GM21447 (cell line): ENCODE data around the gene KRT27.

Source experiments
- ATAC-seq: cut with Tn5 transposase; IDR thresholded peaks from one replicate; pipeline ENCODE4 v1.9.1; 2021; ENCODE audit not compliant: unreplicated experiment

Gene KRT27

GRCh38 chr17:40810494-40810893, 28.1 kb upstream of the KRT27 start:
- no peak for ATAC-seq

GRCh38 chr17:40809721-40810421, 27.5 kb upstream of the KRT27 start:
- no peak for ATAC-seq

GRCh38 chr17:40806131-40806530, 23.8 kb upstream of the KRT27 start:
- no peak for ATAC-seq

- ATAC-seq = no peak
Measured at GRCh38 chr17:40803617-40804082, 21.3 kb upstream of the KRT27 start.

- ATAC-seq = no peak
Measured at GRCh38 chr17:40801157-40801556, 18.8 kb upstream of the KRT27 start.

DNA sequence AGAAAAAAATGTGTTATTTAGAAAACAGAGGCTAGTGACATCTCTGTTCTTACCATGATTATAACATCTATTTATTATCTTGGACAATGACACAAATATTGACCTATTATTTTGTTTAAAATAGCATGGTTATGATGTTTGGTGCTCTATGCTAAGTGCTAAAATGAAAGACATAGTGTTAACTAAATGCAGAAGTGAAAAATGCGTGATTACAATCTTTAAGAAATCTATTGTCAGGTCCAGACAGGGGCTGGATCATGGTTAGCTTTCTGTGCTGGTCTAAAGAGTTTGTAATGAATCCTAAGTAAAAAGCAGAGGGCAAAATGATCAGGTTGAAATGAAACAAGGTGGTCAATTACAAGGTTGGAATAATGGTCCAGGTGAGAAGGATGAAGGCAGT, 18.0 kb upstream of the KRT27 start:
- no peak for ATAC-seq

GRCh38 chr17:40799859-40800258, 17.5 kb upstream of the KRT27 start, which contains the start of gene KRT28:
KRT28 (minus strand) TSS chr17:40799959; CDS start chr17:40799893, 66 bp downstream.
- no peak for ATAC-seq

GRCh38 chr17:40796846-40797245, 14.5 kb upstream of the KRT27 start:
- ATAC-seq = no peak

- no peak for ATAC-seq
Measured at GRCh38 chr17:40795019-40795667, 12.8 kb upstream of the KRT27 start.

- no peak for ATAC-seq
Measured at GRCh38 chr17:40794466-40794865, 12.1 kb upstream of the KRT27 start.

GRCh38 chr17:40793832-40794231, 11.5 kb upstream of the KRT27 start:
- no peak for ATAC-seq

- no peak for ATAC-seq
Measured at GRCh38 chr17:40791787-40792436, 9.6 kb upstream of the KRT27 start.

DNA sequence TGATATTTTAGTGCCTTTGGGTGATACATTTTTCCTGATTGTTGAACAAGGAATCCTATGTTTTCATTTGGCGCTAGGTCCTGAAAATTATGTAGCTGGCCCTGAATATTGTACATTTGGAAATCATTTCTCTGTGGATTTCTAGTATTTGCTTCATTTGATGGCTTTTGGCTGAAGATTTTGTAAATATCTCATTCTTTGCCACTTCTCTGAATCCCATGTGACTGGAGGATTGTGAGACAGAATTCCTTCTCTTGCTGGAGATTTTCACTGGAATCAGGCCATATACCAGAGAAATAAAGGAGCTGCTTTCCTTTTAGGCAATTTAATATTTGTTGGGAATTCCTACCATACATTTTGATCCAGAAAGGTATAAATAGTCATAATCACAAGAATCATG, 8.8 kb upstream of the KRT27 start:
- ATAC-seq = no peak

- ATAC-seq = no peak
Measured at GRCh38 chr17:40779181-40779909, 3.0 kb downstream of the KRT27 start.

- no peak for ATAC-seq
Measured at GRCh38 chr17:40778461-40778860, 3.9 kb downstream of the KRT27 start.

GRCh38 chr17:40777971-40778370, 4.4 kb downstream of the KRT27 start:
- ATAC-seq = no peak

DNA sequence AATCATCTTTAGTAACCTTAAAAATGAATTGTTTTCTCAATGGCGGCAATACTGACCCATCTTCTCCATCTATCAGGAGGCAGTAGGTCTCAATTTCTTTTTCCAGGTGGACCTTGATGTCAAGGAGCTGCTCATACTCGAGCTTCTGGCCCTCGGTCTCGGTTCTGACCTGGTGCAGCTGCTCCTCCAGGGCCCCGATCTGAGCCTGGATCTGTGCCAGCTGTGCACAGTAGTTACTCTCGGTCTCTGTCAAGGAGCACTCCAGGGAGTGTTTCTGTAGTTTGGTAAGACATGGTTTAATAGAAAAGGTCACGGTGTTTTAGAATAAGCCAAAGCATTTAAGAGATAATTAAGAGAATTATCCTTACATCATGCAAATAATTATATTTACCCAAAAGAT, 4.9 kb downstream of the KRT27 start:
- ATAC-seq = no peak

DNA sequence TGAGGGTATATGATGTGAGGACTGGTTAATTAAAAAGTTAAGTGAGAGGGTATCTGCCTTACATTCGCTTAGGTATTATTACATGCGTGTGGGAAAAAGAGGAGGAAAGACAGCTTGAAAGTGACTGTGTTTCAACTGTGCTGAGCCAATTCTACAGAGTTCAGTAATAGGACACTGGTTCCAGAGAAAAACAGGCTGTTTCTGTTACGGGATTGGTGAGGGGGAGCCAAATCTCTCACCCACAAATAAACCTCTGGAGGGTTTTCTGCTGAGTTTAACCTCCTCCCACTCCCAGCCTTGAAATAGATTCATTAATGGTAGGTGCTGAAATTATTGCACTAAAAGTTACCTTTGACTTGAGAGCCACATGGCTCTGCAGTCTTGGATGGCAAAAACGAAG, 6.4 kb downstream of the KRT27 start:
- no peak for ATAC-seq

DNA sequence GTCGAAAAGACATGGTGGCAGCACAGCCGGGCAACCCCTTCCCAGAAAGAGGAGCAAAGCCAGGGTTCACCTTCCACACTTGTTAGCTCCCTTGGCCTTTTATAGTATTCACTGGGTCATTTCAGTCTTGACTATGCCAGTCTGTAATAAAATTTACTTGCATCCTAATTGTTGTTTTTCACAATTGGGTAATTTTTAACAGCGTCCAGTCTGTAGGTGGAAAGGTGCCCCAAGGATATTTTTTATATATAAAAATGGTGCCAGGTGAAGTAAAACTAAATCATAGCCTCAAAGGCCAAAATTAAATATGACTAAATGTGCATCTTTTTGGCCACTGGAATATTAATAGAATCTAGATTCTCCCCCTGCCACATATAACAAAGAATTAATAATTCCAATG, 10.2 kb downstream of the KRT27 start, which contains the start of gene KRT26:
Gene KRT26, minus strand, starts transcription at position 101 of the 400 bp plus-strand sequence. Its CDS starts 88 bp downstream, at position 13.
- no peak for ATAC-seq

- ATAC-seq = no peak
Measured at GRCh38 chr17:40765657-40766056, 16.7 kb downstream of the KRT27 start.

GRCh38 chr17:40763752-40764151, 18.6 kb downstream of the KRT27 start:
- ATAC-seq = no peak
